ENCODE results near the gene HCAR2. TPM values are rescaled to one million over a fixed set of nuclear protein-coding genes. Genes with fewer than 3 reads are reported as not detected.
A peak's percentile ranks its signal among the peaks of the same experiment; 100 is the strongest.

Gene HCAR2
- total RNA-seq, 1 experiment from 2014 or later, result not detected

DNA sequence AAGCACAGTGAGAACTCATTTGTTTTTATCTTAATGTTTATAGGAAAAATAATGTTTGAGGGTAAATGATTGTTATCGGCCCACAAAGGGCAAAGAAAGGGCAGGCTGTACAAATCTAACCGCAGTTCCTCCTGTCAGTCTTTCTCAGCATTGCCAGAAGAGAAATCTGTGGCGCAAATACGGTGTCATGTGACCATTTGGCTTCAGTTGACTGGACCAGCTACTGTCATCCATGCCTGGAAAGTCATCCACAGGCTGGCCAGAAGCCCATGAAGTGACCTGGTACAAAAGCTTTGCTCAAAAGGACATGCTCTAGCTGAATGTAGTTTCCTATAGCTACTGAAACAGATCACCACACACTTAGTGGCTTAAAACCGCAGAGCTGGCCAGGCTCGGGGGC is 43.6 kb downstream of the HCAR2 start:
- Histone ChIP-seq H3K18ac (ENCODE audit: insufficient read length, low read depth, low read length) (no peak overlapping the region), H3K23ac (ENCODE audit: insufficient read length, low read depth, low read length) (no peak overlapping the region), H3K4me2 (ENCODE audit: insufficient read depth, insufficient read length, low read length) (no peak overlapping the region), H2AK5ac (ENCODE audit: insufficient read length, low read length) (no peak overlapping the region), H3K4me1 (ENCODE audit: insufficient read depth, low read length) (no peaks in the 10 kb centered on the region), H2BK20ac (ENCODE audit: low read depth, low read length, poor library complexity, severe bottlenecking) (no peak overlapping the region), H3K79me2 (ENCODE audit: insufficient read depth, low read length) (no peaks in the 10 kb centered on the region), H3K4ac (ENCODE audit: low read depth, low read length) (no peak overlapping the region), H3K56ac (ENCODE audit: insufficient read length, low read depth, low read length) (no peak overlapping the region), H3K14ac (ENCODE audit: insufficient read depth, low read length) (no peak overlapping the region), H2BK12ac (ENCODE audit: insufficient read length, low read depth, low read length) (no peak overlapping the region), H4K8ac (replicated peaks; ENCODE audit: insufficient read length, low read depth, low read length) (no peak overlapping the region), H3T11ph (ENCODE audit: low read length) (no peak overlapping the region), H4K20me1 (ENCODE audit: control insufficient read depth, insufficient read depth, insufficient read length) (no peaks in the 10 kb centered on the region), H4K5ac (ENCODE audit: insufficient read length, low read depth, low read length) (no peak overlapping the region), H2BK5ac (ENCODE audit: insufficient read length, low read length) (no peak overlapping the region), H4K91ac (ENCODE audit: insufficient read length, low read depth, low read length) (no peak overlapping the region), H3K9me3 (ENCODE audit: control insufficient read depth, low read depth, low read length) (no peaks in the 10 kb centered on the region), H2BK120ac (ENCODE audit: low read depth, low read length, poor library complexity, severe bottlenecking) (no peak overlapping the region), H3K23me2 (ENCODE audit: insufficient read length, low read depth, low read length, poor library complexity, severe bottlenecking) (no peaks in the 10 kb centered on the region), H2BK15ac (ENCODE audit: low read depth, low read length) (no peak overlapping the region), H3K27me3 (ENCODE audit: insufficient read depth, low read length) (no peaks in the 10 kb centered on the region), H3K79me1 (ENCODE audit: insufficient read depth, low read depth, low read length, poor library complexity, severe bottlenecking) (no peaks in the 10 kb centered on the region), H2AFZ (ENCODE audit: low read length) (no peak overlapping the region), H3K9ac (ENCODE audit: extremely low read depth, insufficient read length, low read length) (no peak overlapping the region), H3K27ac (ENCODE audit: insufficient read length, low read depth, low read length) (no peak overlapping the region)
- H3K36me3 Mint-ChIP-seq (ENCODE audit: insufficient read depth in 1 of 3, low read depth in 3 of 3), result no peaks in the 10 kb centered on the region
- no peaks in the 10 kb centered on the region; the same call in 1 of the 2 replicates for H3K27me3 Mint-ChIP-seq (ENCODE audit: low read depth)
- DNase-seq, result no peak
- no CpG with 5 or more reads among the region's 6 CpGs for WGBS (ENCODE audit: extremely low coverage, insufficient read length, low lambda C conversion rate)
- 0 out of 4 replicates have a peak, but pooled peaks cover 0 to 3% of the 10 kb centered on the region in 2 experiments for H3K4me1 Mint-ChIP-seq
- H3K9me3 Mint-ChIP-seq, result no peaks in the 10 kb centered on the region
- no peak overlapping the region for H3K4me3 Mint-ChIP-seq
- TF ChIP-seq CTCF (conservative IDR thresholded peaks at IDR 0.05), result no peak
- H3K27ac Mint-ChIP-seq, result peak overlapping the region in 1 of 3 experiments; percentile 23; a peak in 1 of 7 replicates
